Measurements from ENCODE around the gene UFM1. TPM values are rescaled to one million over a fixed set of nuclear protein-coding genes. Genes with fewer than 3 reads are reported as not detected.
A peak's percentile ranks its signal among the peaks of the same experiment; 100 is the strongest.

The UFM1 gene
- total and polyA plus RNA-seq, 11 donors = 14.6 to 40.8 (median 27.9) TPM

GRCh38 chr13:38372820-38373383 lies 23.3 kb downstream of the UFM1 start:
- no peak for DNase-seq
- no peak overlapping the region for H3K27ac ChIP-seq
- H3K4me3 ChIP-seq = no peak overlapping the region
- 56 to 66% (median 63%) methylated on average over 6 of the region's 6 CpGs for WGBS, 4 donors
- no peaks in the 10 kb centered on the region for H3K4me1 ChIP-seq
- intact Hi-C loops (cut with DNase I) = no loop called here
- H3K27me3 ChIP-seq = no peaks in the 10 kb centered on the region
- H3K36me3 ChIP-seq = no peaks in the 10 kb centered on the region
- TF ChIP-seq, protein P1, sequence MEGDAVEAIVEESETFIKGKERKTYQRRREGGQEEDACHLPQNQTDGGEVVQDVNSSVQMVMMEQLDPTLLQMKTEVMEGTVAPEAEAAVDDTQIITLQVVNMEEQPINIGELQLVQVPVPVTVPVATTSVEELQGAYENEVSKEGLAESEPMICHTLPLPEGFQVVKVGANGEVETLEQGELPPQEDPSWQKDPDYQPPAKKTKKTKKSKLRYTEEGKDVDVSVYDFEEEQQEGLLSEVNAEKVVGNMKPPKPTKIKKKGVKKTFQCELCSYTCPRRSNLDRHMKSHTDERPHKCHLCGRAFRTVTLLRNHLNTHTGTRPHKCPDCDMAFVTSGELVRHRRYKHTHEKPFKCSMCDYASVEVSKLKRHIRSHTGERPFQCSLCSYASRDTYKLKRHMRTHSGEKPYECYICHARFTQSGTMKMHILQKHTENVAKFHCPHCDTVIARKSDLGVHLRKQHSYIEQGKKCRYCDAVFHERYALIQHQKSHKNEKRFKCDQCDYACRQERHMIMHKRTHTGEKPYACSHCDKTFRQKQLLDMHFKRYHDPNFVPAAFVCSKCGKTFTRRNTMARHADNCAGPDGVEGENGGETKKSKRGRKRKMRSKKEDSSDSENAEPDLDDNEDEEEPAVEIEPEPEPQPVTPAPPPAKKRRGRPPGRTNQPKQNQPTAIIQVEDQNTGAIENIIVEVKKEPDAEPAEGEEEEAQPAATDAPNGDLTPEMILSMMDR (IDR thresholded peaks at IDR 0.05) = no peak
- no peak for TF ChIP-seq POLR2A (IDR thresholded peaks at IDR 0.05)
- ATAC-seq = no peak
- no peaks in the 10 kb centered on the region for H3K9me3 ChIP-seq

DNA sequence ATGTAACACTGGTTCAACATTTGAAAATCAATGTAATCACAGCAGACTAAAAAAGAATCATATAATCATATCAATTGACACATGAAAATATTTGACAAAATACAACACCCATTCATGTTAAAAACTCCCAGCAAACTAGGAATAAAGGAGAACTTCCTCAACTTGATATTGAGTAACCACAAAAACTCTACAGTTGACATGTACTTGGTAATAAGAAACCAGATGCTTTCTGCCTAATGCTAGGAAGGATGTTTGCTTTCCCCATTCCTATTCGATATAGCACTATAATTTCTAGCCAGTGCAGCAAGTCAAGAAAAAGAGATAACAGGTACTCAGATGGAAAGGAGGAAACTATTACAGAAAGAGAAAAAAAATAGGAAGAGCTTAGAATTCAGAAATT lies 26.9 kb downstream of the UFM1 start:
- Histone ChIP-seq H3K27ac (no peak overlapping the region), H3K27me3 (no peaks in the 10 kb centered on the region), H3K36me3 (no peaks in the 10 kb centered on the region), H3K4me1 (peaks cover 0 to 5% (median 0%) of the 10 kb centered on the region in 12 donors), H3K4me3 (no peak overlapping the region), H3K9me3 (no peaks in the 10 kb centered on the region)
- ATAC-seq (no peak), DNase-seq (no peak)
- no peak for TF ChIP-seq POLR2A (IDR thresholded peaks at IDR 0.05)
- TF ChIP-seq, protein P1 (IDR thresholded peaks at IDR 0.05) = no peak
- 0 to 28% (median 0%) methylated on average over 1 of the region's 1 CpG for WGBS, 4 donors
- intact Hi-C loops (cut with DNase I) = no loop called here

GRCh38 chr13:38381890-38382289 lies 32.2 kb downstream of the UFM1 start:
- DNase-seq = peak in 2 of 5 donors; percentile 10 to 18

DNA sequence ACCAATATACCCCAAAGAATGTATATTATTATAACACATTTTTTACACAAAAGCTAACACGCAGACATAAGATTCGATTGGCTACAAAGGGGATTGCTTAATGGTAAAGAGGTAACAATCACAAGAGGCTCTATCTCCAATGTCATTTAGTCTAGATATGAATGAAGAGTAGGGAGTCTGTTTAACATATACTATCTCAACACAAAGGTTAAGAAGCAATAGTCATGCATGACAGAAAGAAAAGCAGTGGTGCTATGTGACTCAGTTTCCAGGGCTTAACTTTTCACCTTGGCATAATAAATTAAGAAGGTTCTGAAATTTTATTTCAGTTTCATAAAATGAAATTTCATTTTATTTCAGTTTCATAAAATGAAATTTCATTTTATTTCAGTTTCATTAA lies 33.3 kb downstream of the UFM1 start:
- intact Hi-C loops (cut with DNase I) = no loop called here
- Histone ChIP-seq H3K36me3 (no peaks in the 10 kb centered on the region), H3K4me3 (no peak overlapping the region), H3K4me1 (peaks cover 0 to 7% (median 0%) of the 10 kb centered on the region in 12 donors), H3K27me3 (no peaks in the 10 kb centered on the region), H3K27ac (no peak overlapping the region), H3K9me3 (no peaks in the 10 kb centered on the region)
- ATAC-seq = no peak
- WGBS, 4 donors = 77 to 85% (median 81%) methylated on average over 2 of the region's 2 CpGs
- DNase-seq = no peak
- TF ChIP-seq POLR2A (IDR thresholded peaks at IDR 0.05) = no peak
- TF ChIP-seq, protein P1 (IDR thresholded peaks at IDR 0.05) = no peak

More at GRCh38 chr13:38381890-38382289, 32.2 kb downstream of the UFM1 start:
- WGBS, 4 donors = 42 to 53% (median 44%) methylated on average over 4 of the region's 4 CpGs
- Histone ChIP-seq H3K36me3 (no peaks in the 10 kb centered on the region), H3K4me1 (peaks cover 0 to 7% (median 0%) of the 10 kb centered on the region in 12 donors), H3K9me3 (no peaks in the 10 kb centered on the region), H3K4me3 (no peak overlapping the region), H3K27ac (no peak overlapping the region), H3K27me3 (no peaks in the 10 kb centered on the region)
- no peak for TF ChIP-seq POLR2A (IDR thresholded peaks at IDR 0.05)
- TF ChIP-seq, protein P1 (IDR thresholded peaks at IDR 0.05) = no peak
- peak in 1 of 4 donors; percentile 44 for ATAC-seq
- intact Hi-C loops (cut with DNase I) = no loop called here
